Upper lobe of left lung (tissue), 4 donors: ENCODE results near the gene TRAPPC3L.

Source experiments
- POLR2A ChIP-seq, 4 donors: fragments of 450-650 bp; IDR thresholded peaks; one replicate each; pipeline ENCODE4 v1.5.1; 2016 to 2017; ENCODE audit warnings: antibody characterized with exemption in 4 of 4, mild to moderate bottlenecking in 2 of 4
- TF ChIP-seq, protein P1 (sequence below), 6 experiments: fragments of 450-650 bp in 4 of 6; fragments of 200-600 bp in 2 of 6; sonication (generic) in 2 of 6; IDR thresholded peaks; one replicate each; pipeline ENCODE4 v1.5.1; 2016 to 2019; ENCODE audit warnings: antibody characterized with exemption in 6 of 6

DNA sequence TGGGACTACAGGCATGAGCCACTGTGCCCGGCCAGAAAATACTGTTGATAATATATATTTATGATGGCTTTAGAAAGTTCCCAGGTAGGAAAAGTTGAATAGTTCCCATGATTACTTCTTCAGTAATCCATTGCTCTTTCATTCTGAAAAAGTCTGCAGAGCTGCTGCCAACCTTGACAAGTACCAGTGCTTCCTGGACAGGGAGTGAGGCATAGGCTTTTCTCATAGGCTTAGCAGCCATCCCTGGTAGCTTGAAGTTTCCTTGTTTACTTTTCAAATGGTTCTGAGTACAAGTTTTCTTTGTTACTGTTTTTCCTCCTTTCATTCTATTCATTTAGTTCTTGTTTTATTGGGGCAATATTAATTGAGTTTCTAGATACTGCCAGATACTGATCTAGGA, 33.7 kb upstream of the TRAPPC3L start:
- TF ChIP-seq, protein P1, sequence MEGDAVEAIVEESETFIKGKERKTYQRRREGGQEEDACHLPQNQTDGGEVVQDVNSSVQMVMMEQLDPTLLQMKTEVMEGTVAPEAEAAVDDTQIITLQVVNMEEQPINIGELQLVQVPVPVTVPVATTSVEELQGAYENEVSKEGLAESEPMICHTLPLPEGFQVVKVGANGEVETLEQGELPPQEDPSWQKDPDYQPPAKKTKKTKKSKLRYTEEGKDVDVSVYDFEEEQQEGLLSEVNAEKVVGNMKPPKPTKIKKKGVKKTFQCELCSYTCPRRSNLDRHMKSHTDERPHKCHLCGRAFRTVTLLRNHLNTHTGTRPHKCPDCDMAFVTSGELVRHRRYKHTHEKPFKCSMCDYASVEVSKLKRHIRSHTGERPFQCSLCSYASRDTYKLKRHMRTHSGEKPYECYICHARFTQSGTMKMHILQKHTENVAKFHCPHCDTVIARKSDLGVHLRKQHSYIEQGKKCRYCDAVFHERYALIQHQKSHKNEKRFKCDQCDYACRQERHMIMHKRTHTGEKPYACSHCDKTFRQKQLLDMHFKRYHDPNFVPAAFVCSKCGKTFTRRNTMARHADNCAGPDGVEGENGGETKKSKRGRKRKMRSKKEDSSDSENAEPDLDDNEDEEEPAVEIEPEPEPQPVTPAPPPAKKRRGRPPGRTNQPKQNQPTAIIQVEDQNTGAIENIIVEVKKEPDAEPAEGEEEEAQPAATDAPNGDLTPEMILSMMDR (IDR thresholded peaks at IDR 0.05): no peak
- TF ChIP-seq POLR2A (IDR thresholded peaks at IDR 0.05): no peak
